Heart left ventricle (tissue), 13 donors: Measurements from ENCODE around the gene ATP5PB.

ENCODE experiments used
- CTCF ChIP-seq, 12 donors: fragments of 200-600 bp; sonication (generic) in 4 of 12; IDR thresholded peaks; one replicate each; pipeline versions ENCODE4 v1.5.0 to v1.8.0; 2018 to 2022; ENCODE audit warnings: antibody characterized with exemption in 12 of 12, mild to moderate bottlenecking in 5 of 12
- POLR2A ChIP-seq, 2 donors: fragments of 450-650 bp; IDR thresholded peaks; one replicate each; pipeline ENCODE4 v1.6.1; 2017; ENCODE audit warnings: antibody characterized with exemption in 2 of 2, mild to moderate bottlenecking in 2 of 2, moderate library complexity in 2 of 2
- donor health status: ischemic (EF 13 %, LVEDD 7.1; RV severe dilation, severe dysfunction).
- donor health status: DM: no; HTN: yes; CAD: no.
- donor health status: DM: no; HTN: no; CAD: no.
- donor health status: ischemic (EF 25% LVEDD 6.9; RV normal size, moderate dysfunction).
- donor health status: ischemic (EF 25% LVEDD 5.7; RV mildly dilated, moderate dysfunction).
- donor health status: ischemic (EF 35%, LVEDD 5.7; RV mildly dilated, moderate dysfunction).
- donor health status: nonischemic (EF 11% LVEDD 7.7; RV severe dilation, severe dysfunction).
- donor health status: DM: yes; HTN: yes; CAD: no.
- donor health status: PGD.
- donor health status: ischemic (EF 29% LVEDD 5.4; RV normal size, mild dysfunction).
- donor health status: nonischemic (EF 23%, LVEDD 6.1; RV moderate dilation, normal function).

GRCh38 chr1:111488669-111489068 lies 39.4 kb downstream of the ATP5PB start:
- no peak for TF ChIP-seq CTCF (IDR thresholded peaks at IDR 0.05)
- no peak for TF ChIP-seq POLR2A (IDR thresholded peaks at IDR 0.05)
